ENCODE measurements around the gene CSK. TPM values are rescaled to one million over a fixed set of nuclear protein-coding genes. Genes with fewer than 3 reads are reported as not detected.

CSK gene
- total RNA-seq, 1 experiment from 2014 or later: 22.7 TPM

- peak; percentile 72 for DNase-seq (ENCODE audit: low spot score)
Observed at GRCh38 chr15:74787251-74788041, 5.6 kb downstream of the CSK start.

- DNase-seq (ENCODE audit: low spot score): no peak
Observed at GRCh38 chr15:74788042-74788682, 6.3 kb downstream of the CSK start.

- DNase-seq (ENCODE audit: low spot score): no peak
Observed at GRCh38 chr15:74788683-74789151, 6.8 kb downstream of the CSK start.

GRCh38 chr15:74789171-74789631 is 7.3 kb downstream of the CSK start:
- no peak for DNase-seq (ENCODE audit: low spot score)

GRCh38 chr15:74789741-74790079 is 7.8 kb downstream of the CSK start:
- no peak for DNase-seq (ENCODE audit: low spot score)

- DNase-seq (ENCODE audit: low spot score): peak; percentile 90
Observed at GRCh38 chr15:74790080-74790916, 8.4 kb downstream of the CSK start.

- DNase-seq (ENCODE audit: low spot score): no peak
Observed at GRCh38 chr15:74791007-74791406, 9.1 kb downstream of the CSK start.

- DNase-seq (ENCODE audit: low spot score): no peak
Observed at GRCh38 chr15:74791667-74792066, 9.8 kb downstream of the CSK start.

- no peak for DNase-seq (ENCODE audit: low spot score)
Observed at GRCh38 chr15:74792227-74793016, 10.5 kb downstream of the CSK start.

GRCh38 chr15:74793135-74794028 is 11.5 kb downstream of the CSK start:
- DNase-seq (ENCODE audit: low spot score): no peak

GRCh38 chr15:74794248-74794969 is 12.5 kb downstream of the CSK start:
- no peak for DNase-seq (ENCODE audit: low spot score)

GRCh38 chr15:74794970-74795349 is 13.1 kb downstream of the CSK start:
- no peak for DNase-seq (ENCODE audit: low spot score)

GRCh38 chr15:74795966-74796625 is 14.2 kb downstream of the CSK start:
- DNase-seq (ENCODE audit: low spot score): no peak

GRCh38 chr15:74798388-74799254 is 16.7 kb downstream of the CSK start:
- no peak for DNase-seq (ENCODE audit: low spot score)

- no peak for DNase-seq (ENCODE audit: low spot score)
Observed at GRCh38 chr15:74799255-74799855, 17.5 kb downstream of the CSK start.

GRCh38 chr15:74799856-74800558 is 18.1 kb downstream of the CSK start:
- peak; percentile 56 for DNase-seq (ENCODE audit: low spot score)

GRCh38 chr15:74800559-74801094 is 18.7 kb downstream of the CSK start:
- no peak for DNase-seq (ENCODE audit: low spot score)

All from H4 (cell line).